GM21576 (cell line): ENCODE measurements around the gene PAWR.
"Not testable (repeated sequence)": the region's sequence is repeated elsewhere in the genome, so short reads cannot be mapped to it uniquely, and the experiment has no call there.

ENCODE experiments used
- ATAC-seq: cut with Tn5 transposase; IDR thresholded peaks from one replicate; pipeline ENCODE4 v1.9.1; 2021; ENCODE audit warnings: mild to moderate bottlenecking, moderate library complexity; ENCODE audit not compliant: unreplicated experiment

The PAWR gene

DNA sequence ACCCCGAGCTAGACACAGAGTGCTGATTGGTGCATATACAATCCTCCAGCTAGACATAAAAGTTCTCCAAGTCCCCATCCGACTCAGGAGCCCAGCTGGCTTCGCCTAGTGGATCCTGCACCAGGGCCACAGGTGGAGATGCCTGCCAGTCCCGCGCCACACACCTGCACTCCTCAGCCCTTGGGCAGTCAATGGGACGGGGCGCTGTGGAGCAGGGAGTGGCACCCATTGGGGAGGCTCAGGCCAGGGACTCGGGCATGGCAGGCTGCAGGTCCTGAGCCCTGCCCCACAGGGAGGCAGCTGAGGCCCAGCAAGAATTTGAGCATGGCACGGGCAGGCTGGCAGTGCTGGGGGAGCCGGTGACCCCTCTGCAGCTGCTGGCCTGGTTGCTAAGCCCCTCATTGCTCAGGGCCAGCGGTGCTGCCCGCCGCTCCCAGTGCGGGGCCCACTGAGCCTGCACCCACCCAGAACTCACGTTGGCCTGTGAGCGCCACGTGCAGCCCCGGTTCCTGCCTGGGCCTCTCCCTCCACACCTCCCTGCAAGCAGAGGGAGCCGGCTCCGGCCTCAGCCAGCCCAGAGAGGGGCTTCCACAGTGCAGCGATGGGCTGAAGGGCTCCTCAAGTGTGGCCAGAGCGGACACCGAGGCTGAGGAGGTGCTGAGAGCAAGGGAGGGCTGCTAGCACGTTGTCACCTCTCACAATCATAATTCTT is 136.7 kb downstream of the PAWR start:
- no peak for ATAC-seq

DNA sequence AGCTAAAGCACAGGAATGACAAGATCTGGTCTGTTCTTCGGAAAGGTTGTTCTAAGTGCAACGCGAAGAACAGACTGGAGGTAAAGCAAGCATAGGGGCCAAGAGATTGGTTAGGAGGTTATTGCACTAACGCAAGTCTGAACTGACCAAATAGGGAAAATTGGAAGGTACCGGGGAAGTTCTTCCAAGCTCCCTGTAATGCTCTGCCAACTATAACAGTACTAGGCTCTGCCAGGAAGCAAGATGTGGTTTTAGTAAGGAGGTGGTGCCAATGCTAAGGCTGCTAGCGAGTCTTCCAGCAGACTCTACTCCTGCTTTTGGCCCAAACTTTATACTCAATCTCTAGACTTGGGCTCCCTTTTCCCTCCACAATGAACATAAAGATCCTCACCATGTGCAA is 138.6 kb downstream of the PAWR start:
- no peak for ATAC-seq

DNA sequence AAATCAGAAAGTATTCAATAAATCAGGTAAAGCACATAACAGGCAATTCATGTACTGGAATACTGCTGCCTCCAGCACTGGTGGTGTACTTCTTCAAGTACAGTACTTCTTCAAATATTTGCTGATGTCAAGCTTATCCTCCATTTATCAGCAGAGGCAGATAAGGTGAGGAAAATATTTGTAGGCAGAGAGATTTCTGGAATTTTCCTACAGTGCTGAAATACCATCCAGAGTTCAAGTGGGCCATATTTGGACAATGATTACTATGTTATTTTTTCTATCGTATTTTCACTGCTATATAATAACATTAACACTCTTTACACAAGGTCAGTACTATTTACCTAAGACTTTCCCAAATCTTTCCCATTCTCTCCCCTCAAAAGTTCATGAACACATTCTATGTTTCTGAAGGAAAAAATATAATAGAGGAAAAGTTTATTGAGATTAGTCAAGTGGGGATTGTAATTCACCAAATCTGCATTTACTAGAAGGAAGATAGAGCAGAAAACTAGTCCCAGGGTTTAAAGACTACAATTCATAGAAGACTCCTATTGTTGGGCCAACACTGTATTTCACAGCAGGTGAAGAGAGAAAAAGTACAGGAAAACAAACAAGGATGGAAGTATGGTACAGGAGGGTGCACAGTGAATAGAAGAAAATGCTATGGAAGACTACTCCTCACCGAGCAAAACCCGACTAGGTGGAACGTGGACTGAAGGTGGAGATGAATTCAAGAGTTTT is 141.1 kb downstream of the PAWR start:
- no peak for ATAC-seq

DNA sequence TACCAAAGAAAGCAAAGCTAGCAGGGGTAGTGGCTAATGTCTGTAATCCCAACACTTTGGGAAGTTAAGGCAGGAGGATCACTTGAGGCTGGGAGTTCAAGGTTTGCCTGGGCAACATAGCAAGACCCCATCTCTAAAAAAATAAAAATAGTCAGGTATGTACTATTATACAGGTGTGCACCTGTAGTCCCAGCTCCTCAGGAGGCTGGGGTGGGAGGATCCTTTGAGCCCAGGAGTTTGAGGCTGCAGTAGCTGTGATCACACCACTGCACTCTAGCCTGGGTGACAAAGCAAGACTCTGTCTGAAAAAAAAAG is 142.2 kb downstream of the PAWR start:
- no peak for ATAC-seq

DNA sequence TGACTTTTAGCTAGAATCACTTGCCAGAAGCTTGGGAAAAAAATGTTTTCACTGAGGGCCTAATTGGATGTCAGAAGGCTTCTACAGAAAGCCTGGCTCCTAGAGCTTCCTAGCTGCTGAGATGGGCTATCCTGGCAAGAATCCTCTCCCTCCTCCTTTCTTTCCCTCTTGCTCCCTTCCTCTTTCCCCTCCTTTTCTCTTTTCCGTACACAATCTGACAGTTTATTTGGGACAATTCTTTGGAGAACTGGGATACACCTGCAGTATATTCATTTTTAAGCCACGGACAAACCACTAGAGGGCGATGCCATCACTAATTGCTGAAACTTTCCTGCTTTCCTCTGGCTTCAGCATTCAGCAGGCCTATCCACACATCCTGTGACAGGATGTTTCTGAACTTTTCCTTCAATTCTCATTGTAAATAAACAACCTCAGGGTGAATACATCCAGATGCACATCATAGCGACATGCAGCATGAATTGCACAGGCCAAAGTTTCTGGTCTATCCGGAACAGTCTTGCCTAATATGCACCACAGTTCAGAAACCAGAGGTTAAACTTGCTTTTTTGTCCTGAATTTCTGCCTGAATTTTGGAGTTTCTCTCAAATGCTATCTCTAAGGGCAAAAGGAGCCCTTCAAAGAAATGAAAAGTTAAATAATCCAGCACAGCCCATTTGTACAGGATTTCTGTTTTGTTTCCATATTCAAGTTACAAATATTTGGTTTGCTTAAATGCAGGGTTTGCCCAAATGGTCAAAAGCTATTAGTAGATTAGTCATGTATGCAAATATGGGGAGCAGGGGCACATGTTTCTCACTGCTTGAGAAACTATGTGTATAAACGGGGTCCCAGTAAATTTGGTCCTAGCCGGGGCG is 142.8 kb downstream of the PAWR start:
- ATAC-seq: peak; percentile 84

DNA sequence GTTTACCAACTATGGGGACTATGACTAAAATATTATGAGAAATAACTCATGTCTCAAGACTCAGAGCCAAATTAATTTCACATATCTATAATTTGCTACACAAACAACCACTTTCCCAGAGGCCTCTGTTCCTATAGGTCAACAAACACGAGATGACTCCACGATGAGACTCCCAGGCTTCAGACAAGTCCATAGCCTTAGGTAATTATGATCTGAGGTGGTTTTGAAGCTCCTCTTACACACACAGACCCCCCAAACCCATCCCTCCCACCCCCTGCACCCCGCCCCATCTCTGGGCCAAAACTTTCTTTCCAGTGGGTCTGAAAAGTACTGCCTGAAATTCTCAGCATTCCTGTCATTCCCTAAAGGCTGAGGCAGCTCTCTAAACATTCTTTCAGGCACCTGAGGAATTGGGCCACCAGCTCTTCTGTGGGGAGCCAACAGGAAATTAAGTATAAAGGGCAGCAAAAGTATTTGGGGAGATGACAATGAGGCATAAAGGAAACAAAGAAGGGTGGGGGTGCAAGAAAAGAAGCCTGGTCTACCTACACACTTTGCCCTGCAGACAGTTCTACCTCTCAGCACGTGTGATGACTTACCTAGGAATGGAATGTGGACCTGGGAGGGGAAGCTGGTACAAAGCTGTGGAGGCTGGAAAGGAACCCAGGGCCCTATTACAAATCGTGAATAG is 143.6 kb downstream of the PAWR start:
- ATAC-seq: no peak

DNA sequence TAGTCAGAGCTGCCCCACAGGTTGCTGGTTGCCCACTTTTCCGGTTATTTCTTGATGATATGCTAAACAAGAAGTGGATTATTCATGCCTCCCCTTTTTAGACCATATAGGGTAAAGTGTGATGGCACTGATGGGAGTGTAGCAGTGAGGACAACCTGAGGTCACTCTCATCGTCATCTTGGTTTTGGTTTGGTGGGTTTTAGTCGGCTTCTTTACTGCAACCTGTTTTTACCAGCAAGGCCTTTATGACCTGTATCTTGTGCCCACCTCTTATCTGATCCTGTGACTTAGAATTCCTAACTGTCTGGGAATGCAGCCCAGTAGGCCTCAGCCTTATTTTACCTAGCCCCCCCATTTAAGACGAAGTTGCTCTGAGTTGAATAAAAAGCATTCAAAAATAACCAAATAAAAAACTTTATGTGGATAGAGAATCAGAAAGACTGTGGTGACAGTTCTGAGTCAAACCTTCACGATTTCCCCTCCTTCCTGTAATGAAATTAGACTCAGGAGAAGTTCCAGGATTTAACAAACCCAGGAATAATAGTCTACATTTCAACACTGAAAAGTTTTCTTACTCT is 144.2 kb downstream of the PAWR start:
- no peak for ATAC-seq

DNA sequence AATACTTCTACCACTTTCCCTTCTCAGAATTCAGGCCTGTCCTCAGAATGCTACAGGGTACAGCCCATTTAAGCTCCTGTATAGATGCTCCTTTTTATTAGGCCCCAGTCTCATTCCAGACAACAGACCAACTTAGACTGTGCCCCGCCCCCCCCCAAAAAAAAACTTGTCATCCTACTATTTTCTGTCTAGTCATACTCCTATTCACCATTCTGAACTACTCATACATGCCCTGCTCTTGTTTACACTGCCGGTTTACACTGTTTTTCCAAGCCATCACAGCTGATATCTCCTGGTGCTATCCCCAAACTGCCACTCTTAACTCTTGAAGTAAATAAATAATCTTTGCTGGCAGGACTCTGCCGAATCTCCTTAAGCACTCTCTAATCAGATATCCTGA is 146.3 kb downstream of the PAWR start:
- not testable (repeated sequence) for ATAC-seq

DNA sequence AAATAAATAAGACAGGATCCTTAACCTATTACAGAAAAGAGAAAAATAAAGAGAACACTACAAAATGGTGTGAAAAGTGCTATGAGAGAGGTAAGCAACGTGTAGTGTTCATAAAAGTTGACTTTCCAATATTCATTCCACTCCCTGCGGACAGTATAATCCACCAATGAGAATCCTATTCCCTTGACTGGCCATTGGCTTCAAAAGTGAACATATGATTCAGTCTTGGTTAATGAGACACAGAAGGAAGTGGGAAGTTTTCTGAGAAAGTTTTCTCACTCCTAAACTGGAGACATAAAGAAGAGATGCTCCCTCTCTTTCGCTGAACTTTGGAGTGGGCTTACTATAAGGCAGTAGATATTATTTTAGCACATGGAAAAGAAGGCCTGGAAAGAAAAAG is 153.1 kb downstream of the PAWR start:
- ATAC-seq: no peak

DNA sequence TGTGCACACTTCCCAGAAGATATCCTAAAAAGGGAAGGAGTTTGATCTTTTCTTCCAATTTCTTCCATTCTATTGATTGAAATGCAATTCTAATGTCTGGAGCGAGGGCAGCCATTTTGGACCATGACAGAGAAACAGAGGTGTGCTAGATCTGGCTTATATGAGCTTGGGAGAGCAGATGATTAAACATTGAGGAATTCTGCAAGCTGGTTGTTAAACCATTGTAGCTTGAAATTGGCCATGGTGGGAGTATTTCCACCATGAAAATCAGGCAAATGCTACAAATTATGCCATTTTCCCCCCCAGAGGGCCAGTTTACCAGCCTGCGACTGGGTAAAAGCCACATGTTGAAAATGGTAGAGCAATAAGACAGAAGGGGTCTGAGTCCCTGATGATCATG is 155.0 kb downstream of the PAWR start:
- ATAC-seq: no peak
